Ovary (tissue), 9 donors: ENCODE data around the gene NPAS3. TPM values are rescaled to one million over a fixed set of nuclear protein-coding genes. Genes with fewer than 3 reads are reported as not detected.

Experiments
- DNase-seq, 5 donors: peaks; one replicate each; pipeline ENCODE4 v3.0.0-alpha.2; 2019 to 2020
- H3K27ac ChIP-seq, 2 donors: fragments of 200-600 bp; one replicate each; pipeline versions ENCODE4 v1.5.1 to v1.8.0; 2019 to 2022
- H3K27me3 ChIP-seq: fragments of 200-600 bp; one replicate; pipeline ENCODE4 v1.8.0; 2022
- H3K36me3 ChIP-seq: fragments of 200-600 bp; sonication (generic); one replicate; pipeline ENCODE4 v1.5.1; 2019
- H3K4me1 ChIP-seq: one replicate; pipeline ENCODE4 v1.8.1; 2013; ENCODE audit warnings: mild to moderate bottlenecking, moderate library complexity; ENCODE audit not compliant: insufficient read depth
- H3K4me3 ChIP-seq: fragments of 200-600 bp; sonication (generic); one replicate; pipeline ENCODE4 v1.5.1; 2017
- H3K9me3 ChIP-seq, 2 donors: fragments of 200-600 bp in 1 of 2; sonication (generic) in 1 of 2; one replicate each; pipeline versions ENCODE4 v1.5.1 to v1.8.1; 2013 to 2019; ENCODE audit warnings: mild to moderate bottlenecking in 1 of 2, moderate library complexity in 1 of 2
- EP300 ChIP-seq: sonication (generic); formaldehyde crosslinking; IDR thresholded peaks from one replicate; pipeline ENCODE4 v1.6.1; 2017; ENCODE audit warnings: antibody characterized with exemption
- POLR2A ChIP-seq: fragments of 450-650 bp; IDR thresholded peaks from one replicate; pipeline ENCODE4 v1.6.1; 2017; ENCODE audit warnings: antibody characterized with exemption, mild to moderate bottlenecking, moderate library complexity
- WGBS, 3 donors: extraction: QIAGEN DNeasy Blood & Tissue Kit in 1 of 3; methylation state at CpG; one replicate each; pipeline versions ENCODE4 v1.1.5 to v1.1.7; 2013 to 2017; 5-methylcytosine and 5-hydroxymethylcytosine counted together
- intact Hi-C, 4 donors: fragments of 100-400 bp; cut with DNase I; formaldehyde crosslinking; loops; one replicate each; pipeline versions ENCODE4 v1.11.0 to v1.15.1; 2022 to 2023
- polyA plus RNA-seq, 2 donors: library from polyadenylated mRNA; stranded (reverse); fragments of 200-250 nt in 1 of 2; fragments of 350-450 nt in 1 of 2; fragmentation: Illumina TruSeq in 1 of 2; extraction: RNeasy Lipid Tissue Mini Kit (QIAGEN cat#74804) in 1 of 2; gene quantifications; one replicate each; pipeline ENCODE4 v1.2.3, GENCODE V29; 2013 to 2014
- total RNA-seq, 7 donors: library from RNA; depleted of rRNA in 2 of 7; stranded (reverse); fragments of >200 nt in 2 of 7; fragmentation: NEBNext Ultra II Directional in 3 of 7; extraction: Animal tissue kit (Norgen Biotek cat#: 25700) in 3 of 7; gene quantifications; one replicate each; pipeline versions ENCODE4 v1.1.0 to v1.2.4, GENCODE V29; 2016 to 2023
- TF ChIP-seq, protein P1 (sequence below), 3 donors: fragments of 450-650 bp in 2 of 3; fragments of 200-600 bp in 1 of 3; IDR thresholded peaks; one replicate each; pipeline versions ENCODE4 v1.5.1 to v1.8.0; 2016 to 2022; ENCODE audit warnings: antibody characterized with exemption in 3 of 3, mild to moderate bottlenecking in 1 of 3
- donor health status: DM: no; HTN: no; CAD: no; lungs with moderate emphysema.
- donor health status: DM: no; HTN: no; CAD: no.
- donor health status: Bipolar disorder and iron deficiency.
- donor health status: DM: yes; HTN: yes; CAD: no.
- donor health status: DM: no; HTN: no; CAD: no.
- donor health status: DM: yes; HTN: yes; CAD: no.

Gene NPAS3
- total and polyA plus RNA-seq, 9 donors: 1.9 to 15.4 (median 11.4) TPM

DNA sequence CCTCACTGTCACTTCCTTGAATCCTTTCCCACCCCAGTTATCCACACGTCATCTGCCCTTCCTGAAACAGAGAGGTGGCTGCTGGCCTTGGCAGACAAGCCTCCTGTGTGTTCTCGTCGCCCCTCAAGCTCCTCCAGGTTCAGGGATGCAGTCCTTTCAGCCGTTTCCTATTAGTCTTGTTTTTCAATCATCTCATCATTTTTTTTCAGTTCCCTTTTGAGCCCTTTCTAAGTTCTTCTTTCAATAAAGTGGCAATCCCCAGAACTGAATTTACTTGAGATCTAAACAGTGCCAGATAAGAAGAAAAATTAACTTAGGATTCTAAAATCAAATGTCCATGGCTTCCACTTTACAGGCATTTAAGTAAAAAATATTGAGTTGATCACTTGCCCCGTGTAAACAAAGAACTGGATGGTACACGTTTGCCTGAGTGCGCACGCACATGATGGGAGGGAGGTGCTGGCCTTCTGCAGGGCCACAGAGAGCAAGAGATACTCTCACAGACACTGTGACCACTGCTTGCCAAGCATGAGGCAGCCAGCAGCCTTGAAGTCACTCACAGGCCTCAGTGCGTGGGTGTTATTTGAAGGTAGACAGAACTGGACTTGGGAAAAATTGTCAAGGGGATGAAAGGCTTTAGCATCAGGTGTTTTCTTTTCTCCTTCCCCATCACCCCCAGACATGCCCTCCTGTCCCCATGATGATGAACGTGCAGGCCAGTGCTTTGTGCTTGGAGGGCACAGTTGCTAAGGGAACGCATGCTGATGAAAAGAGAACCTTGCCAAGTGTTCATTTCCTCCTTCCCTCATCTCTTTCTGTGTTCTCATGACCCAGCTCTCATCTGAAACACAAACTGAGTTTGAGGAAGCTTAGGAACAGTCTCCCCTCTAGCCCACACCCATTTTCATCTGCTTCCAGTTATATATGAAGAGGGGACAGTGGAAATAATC, 603.9 kb downstream of the NPAS3 start:
- no peak overlapping the region for H3K27ac ChIP-seq
- TF ChIP-seq, protein P1, sequence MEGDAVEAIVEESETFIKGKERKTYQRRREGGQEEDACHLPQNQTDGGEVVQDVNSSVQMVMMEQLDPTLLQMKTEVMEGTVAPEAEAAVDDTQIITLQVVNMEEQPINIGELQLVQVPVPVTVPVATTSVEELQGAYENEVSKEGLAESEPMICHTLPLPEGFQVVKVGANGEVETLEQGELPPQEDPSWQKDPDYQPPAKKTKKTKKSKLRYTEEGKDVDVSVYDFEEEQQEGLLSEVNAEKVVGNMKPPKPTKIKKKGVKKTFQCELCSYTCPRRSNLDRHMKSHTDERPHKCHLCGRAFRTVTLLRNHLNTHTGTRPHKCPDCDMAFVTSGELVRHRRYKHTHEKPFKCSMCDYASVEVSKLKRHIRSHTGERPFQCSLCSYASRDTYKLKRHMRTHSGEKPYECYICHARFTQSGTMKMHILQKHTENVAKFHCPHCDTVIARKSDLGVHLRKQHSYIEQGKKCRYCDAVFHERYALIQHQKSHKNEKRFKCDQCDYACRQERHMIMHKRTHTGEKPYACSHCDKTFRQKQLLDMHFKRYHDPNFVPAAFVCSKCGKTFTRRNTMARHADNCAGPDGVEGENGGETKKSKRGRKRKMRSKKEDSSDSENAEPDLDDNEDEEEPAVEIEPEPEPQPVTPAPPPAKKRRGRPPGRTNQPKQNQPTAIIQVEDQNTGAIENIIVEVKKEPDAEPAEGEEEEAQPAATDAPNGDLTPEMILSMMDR (IDR thresholded peaks at IDR 0.05): no peak
- no peak for DNase-seq
- H3K36me3 ChIP-seq: no peaks in the 10 kb centered on the region
- WGBS, 3 donors: 70 to 82% (median 78%) methylated on average over 11 of the region's 11 CpGs
- H3K4me3 ChIP-seq: no peak overlapping the region
- no peaks in the 10 kb centered on the region for H3K4me1 ChIP-seq
- no peaks in the 10 kb centered on the region for H3K27me3 ChIP-seq
- H3K9me3 ChIP-seq: no peaks in the 10 kb centered on the region
- intact Hi-C loops: no loop called here

DNA sequence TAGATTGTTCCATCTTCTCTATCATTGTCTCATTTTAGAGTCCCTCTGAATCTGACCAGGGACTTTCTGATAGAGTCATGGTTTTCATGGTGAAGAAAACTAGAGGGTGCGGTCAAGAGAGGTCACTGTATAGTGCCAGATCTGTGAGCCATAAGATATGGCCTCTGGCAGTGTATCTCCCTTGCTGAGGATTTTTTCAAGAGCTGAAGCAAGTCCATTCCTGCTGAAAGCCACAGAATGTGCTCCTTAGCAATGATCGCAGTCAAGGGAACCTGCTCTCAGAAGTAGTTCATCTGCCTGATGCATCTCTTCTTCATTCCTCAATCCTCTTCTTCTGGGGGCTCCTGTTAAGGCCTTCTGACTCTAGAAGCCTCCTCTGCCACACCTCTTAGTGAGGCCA, 607.0 kb downstream of the NPAS3 start:
- Histone ChIP-seq H3K36me3 (no peaks in the 10 kb centered on the region), H3K27me3 (no peaks in the 10 kb centered on the region), H3K27ac (no peak overlapping the region), H3K9me3 (no peaks in the 10 kb centered on the region), H3K4me1 (no peaks in the 10 kb centered on the region), H3K4me3 (no peak overlapping the region)
- DNase-seq: no peak
- no peak for TF ChIP-seq POLR2A
- TF ChIP-seq, protein P1 (IDR thresholded peaks at IDR 0.05): no peak
- TF ChIP-seq EP300: no peak
- intact Hi-C loops: no loop called here
- 97 to 100% (median 98%) methylated on average over 2 of the region's 2 CpGs for WGBS, 3 donors

DNA sequence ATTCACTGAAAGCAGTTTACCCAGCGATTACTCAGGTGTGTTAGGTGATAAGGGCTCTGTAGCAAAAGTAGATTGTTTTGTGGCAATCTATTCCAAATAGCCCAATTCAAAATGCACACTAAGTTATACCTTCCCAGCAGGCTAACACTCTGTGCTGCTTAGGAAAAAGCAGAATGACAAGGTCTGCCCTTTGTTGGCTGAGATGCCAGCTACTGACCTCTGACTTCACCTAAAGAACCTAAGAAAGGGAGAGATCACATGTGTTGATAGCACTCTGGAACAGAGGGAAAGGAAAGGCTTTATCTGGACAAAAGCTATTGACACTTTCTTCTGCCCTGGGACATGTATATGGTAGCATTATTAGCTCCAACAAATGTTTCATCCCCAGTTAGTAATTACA, 609.9 kb downstream of the NPAS3 start:
- no peak overlapping the region for H3K4me3 ChIP-seq
- no peak overlapping the region for H3K27ac ChIP-seq
- TF ChIP-seq POLR2A (no peak), EP300 (no peak)
- TF ChIP-seq, protein P1 (IDR thresholded peaks at IDR 0.05): no peak
- no peaks in the 10 kb centered on the region for H3K27me3 ChIP-seq
- 89 to 97% (median 96%) methylated on average over 1 of the region's 1 CpG for WGBS, 3 donors
- intact Hi-C loops: no loop called here
- H3K9me3 ChIP-seq: no peaks in the 10 kb centered on the region
- DNase-seq: no peak
- no peaks in the 10 kb centered on the region for H3K4me1 ChIP-seq
- no peaks in the 10 kb centered on the region for H3K36me3 ChIP-seq

DNA sequence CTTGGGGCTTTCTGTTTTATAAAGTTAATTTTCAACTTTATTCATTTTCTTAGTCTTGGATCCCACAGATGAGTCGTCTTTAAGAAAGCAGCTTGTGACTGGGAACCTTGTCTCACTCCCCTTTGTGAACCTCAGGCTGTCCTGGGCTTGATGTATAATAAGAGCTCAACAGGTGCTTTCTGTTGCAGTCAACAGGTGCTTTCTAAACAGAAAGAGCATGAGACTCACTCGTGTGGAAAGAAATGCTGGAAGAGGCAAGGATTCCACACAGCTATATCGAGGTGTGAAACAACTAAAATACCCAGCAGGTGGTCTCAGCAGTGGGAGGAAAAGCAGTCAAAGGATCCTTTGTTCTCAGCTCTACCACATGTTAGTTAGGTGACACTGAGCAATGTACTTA, 613.3 kb downstream of the NPAS3 start:
- DNase-seq: no peak
- no peak for TF ChIP-seq EP300
- TF ChIP-seq, protein P1 (IDR thresholded peaks at IDR 0.05): no peak
- no peak for TF ChIP-seq POLR2A
- no peak overlapping the region for H3K27ac ChIP-seq
- H3K36me3 ChIP-seq: no peaks in the 10 kb centered on the region
- no peaks in the 10 kb centered on the region for H3K4me1 ChIP-seq
- intact Hi-C loops: no loop called here
- 79 to 87% (median 79%) methylated on average over 3 of the region's 3 CpGs for WGBS, 3 donors
- no peak overlapping the region for H3K4me3 ChIP-seq
- no peaks in the 10 kb centered on the region for H3K9me3 ChIP-seq
- no peaks in the 10 kb centered on the region for H3K27me3 ChIP-seq
